ENCODE data around the gene OLFML3.
A peak's percentile ranks its signal among the peaks of the same experiment; 100 is the strongest.
"Not testable (repeated sequence)": the region's sequence is repeated elsewhere in the genome, so short reads cannot be mapped to it uniquely, and the experiment has no call there.

Gene OLFML3, protein sequence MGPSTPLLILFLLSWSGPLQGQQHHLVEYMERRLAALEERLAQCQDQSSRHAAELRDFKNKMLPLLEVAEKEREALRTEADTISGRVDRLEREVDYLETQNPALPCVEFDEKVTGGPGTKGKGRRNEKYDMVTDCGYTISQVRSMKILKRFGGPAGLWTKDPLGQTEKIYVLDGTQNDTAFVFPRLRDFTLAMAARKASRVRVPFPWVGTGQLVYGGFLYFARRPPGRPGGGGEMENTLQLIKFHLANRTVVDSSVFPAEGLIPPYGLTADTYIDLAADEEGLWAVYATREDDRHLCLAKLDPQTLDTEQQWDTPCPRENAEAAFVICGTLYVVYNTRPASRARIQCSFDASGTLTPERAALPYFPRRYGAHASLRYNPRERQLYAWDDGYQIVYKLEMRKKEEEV

DNA sequence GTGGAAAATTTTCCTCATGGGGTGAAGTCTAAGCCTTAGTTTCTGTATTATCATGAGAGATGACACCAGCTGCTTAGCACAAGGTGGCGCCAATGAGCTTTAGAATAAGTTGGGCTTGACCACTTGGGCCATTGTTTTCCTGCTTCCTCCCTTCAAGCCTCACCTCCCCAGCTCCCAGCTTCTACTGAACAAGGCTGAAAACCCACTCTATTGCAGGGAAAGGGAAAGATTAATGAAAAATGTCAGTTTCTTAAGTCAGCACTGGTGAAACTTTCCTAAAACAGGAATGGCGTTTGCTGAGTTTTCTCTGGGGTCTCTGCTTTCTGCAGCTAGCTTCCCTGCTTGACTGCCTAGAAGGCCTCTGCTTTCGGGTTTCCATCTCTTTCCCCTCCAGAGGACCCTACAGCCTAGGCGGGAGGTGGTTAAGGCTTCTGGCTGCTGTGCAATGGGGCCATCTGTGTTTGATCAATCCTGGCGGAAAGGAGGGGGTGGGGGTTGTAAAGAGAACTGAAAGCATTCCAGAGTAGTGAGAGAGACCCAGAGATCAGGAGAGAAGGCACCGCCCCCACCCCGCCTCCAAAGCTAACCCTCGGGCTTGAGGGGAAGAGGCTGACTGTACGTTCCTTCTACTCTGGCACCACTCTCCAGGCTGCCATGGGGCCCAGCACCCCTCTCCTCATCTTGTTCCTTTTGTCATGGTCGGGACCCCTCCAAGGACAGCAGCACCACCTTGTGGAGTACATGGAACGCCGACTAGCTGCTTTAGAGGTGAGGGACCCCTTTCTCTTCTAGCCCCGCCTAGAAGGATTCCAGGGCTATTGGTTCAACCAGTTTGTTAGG is at the start of gene OLFML3:
TSS of gene OLFML3 (plus strand) at position 612 of the 840 bp plus-strand sequence. CDS start at position 655, 43 bp downstream.
- DNase-seq: peak; percentile 21

DNA sequence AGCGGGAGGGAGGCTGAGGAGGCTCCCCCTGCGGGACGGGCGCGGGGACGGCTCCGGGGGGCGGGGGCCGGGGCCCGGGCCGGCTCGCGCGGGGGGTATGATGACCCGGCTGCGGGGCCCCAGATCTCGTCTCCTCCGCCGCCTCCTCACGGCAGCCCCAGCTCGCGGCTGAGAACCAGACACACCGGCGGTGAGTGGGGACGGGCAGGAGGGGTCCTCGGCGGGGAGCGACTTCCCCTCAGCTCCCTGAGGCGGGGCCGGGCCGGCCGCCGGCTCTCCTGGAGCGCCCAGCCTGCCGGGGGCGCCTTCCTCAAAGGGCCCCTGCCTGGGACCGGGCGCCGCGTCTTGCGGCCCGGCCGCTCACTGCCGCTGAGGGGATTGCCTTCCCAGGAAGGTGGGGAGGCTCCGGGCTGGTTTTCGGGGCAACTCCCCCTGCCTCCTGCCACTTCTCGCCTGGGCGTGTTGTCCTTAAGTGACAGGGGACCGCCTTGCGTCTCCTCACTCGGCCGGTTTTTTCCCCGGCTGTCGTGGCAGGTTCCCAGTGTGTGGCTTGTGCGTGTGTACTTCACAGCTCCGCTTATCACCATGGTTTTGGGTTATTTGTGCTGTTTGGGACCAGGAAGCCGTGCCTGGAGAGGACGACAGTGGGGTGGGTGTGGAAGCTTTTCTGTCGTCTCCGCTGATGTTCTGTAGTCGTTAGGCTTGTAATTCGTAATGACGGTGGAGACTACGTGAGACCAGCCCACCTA is 49.4 kb upstream of the OLFML3 start:
- DNase-seq: no peak

DNA sequence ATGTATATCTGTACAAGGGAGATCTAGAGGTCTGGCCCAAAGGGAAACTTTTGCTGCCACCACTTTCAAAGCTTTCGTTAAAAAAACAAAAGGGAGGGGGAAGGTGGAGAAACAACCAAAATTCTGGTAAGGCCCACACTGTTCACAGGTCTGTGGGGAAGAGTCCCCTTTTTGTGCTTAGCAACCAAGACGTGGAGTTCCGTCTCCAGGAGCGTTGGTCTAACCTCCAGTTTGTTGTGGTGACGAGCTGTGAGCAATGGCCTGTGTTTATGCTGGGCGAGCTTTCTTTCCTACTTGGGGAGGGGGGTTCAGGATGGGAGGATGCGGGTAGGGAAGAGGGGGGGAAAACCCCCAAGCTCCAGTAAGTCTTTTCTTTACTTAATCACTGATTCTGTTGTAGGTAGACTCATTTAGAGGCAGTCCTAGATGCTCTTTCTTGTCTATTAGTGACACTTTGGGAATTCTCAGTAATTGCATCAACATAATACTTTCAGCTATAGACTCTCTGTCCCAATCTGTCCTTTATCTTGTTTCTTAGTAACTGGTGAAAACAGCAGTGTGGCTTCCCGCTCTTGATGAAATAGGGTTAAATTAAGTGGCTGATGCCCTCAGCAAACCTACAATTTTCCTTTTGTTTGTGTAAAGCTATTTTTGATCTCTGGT is 48.6 kb upstream of the OLFML3 start:
- peak; percentile 72 for DNase-seq

DNA sequence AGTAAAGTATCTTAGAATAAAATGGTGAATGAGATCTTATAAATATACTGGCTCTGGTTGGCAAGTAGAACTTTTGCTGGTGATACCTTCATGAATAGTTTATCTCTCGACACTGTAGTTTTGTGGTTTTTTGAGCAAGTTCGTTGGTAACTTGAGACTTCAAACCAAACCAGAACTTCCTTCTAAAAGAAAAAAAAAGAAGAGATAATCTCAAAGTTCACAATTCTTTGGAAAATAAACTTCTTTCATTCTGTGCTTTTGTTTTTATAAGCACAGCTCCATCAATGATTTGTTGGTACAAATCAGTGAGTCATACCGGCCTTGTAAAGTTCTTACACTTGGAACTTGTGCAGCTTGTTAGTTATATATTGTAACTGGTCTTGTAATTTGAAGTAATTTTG is 47.8 kb upstream of the OLFML3 start:
- peak; percentile 73 for DNase-seq

DNA sequence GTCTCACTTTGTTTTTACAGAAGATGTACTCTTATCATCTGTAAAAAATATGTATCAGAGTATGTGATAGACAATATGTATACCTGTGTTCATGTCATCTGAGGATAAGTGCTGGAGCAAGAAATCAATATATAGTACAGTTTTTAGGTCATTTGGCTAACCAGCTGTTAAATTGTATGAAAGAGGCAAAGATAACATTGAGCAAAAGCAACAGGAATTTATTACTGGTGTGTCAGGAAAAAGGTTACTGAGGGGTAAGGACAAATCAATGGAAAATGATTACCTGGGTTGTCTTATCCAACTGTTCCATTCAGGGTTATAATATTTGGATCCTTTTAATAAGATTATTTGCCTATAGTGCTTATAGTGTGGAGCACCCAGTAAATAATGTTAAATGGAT is 45.3 kb upstream of the OLFML3 start:
- DNase-seq: no peak

DNA sequence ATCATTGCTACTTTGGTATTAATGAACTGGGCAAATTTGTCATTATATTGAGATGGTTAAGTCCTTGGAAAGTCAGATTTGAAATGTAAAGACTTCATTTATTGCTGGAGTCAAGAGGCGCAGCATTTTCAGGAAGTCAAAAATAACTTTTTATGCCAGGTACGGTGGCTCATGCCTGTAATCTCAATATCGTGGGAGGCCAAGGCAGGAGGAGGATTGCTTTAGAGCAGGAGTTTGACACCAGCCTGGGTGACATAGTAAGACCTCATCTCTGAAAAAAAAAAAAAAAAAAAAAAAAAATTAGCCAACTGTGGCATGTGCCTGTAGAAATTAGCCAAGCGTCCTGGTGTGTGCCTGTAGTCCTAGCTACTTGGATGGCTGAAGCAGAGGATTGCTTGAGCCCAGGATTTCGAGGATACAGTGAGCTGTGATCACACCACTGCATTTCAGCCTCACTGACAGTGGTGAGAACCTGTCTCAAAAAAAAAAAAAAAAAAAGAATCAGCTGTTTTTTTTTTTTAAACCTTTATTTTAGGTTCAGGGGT is 44.7 kb upstream of the OLFML3 start:
- no peak for DNase-seq

DNA sequence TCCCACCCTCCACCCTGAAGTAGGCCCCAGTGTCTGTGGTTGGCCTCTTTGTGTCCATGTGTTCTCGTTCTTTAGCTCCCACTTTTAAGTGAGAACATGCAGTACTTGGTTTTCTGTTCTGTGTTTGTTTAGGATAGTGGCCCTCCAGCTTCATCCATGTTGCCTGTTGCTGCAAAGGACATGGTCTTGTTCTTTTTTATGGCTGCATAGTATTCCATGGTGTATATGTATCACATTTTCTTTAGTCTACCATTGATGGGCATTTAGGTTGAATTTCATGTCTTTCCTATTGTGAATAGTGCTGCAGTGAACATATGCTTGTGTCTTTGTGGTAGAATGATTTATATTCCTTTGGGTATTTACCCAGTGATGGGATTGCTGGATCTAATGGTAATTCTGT is 44.1 kb upstream of the OLFML3 start:
- DNase-seq: no peak

DNA sequence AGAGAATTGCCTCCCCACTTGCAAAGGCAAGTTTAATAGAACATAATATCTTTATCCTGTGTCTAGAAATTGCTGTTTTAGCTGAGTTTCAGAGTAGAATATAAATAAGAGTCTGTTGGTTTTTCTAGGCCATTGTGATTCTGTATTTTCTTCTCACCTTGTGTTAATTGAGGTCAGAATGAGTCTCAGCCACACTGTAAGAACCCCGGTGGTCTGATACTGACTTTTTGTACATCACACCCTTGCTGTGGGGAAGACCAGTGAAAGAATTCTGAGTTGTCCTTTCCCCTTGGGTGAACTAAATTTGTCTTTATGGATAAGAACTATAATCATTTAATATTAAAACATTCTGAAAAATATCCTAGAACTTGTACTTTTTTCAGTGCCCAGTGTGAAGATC is 43.3 kb upstream of the OLFML3 start:
- no peak for DNase-seq

DNA sequence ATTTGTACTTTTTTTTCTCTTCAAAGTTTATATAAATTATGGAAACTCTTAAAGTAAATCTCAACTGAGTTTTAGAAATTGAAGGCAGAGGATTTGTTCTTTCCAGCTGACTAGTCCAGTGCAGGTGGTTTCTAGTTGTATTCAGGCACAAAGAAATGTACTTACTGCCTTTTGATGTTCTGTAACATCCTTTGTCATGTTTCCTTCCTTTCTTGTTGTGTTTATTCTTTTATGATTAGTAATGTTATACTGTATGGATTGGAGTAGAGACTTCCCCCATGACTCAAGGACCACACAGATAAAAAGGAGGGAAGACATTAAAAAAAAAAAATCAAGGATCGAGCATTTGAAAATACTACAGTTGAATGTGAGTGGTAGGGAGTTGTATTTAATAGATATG is 42.1 kb upstream of the OLFML3 start:
- no peak for DNase-seq

DNA sequence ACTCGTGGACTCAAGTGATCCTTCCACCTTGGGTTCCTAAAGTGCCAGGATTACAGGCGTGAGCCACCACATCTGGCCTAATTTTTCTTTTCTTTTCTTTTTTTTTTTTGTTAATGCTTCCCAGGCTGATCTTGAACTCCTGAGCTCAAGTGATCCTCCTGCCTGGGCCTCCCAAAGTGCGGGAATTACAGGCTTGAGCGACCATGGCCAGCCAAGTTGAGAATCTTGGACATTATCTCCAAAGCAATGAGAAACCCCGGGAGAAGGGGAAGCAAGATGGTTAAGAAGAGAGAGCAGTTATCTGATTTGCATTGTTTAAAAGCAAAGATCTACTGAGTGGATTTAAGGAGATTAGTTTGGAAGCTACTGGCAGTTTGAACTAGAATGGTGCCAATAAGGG is 41.1 kb upstream of the OLFML3 start:
- DNase-seq: no peak

DNA sequence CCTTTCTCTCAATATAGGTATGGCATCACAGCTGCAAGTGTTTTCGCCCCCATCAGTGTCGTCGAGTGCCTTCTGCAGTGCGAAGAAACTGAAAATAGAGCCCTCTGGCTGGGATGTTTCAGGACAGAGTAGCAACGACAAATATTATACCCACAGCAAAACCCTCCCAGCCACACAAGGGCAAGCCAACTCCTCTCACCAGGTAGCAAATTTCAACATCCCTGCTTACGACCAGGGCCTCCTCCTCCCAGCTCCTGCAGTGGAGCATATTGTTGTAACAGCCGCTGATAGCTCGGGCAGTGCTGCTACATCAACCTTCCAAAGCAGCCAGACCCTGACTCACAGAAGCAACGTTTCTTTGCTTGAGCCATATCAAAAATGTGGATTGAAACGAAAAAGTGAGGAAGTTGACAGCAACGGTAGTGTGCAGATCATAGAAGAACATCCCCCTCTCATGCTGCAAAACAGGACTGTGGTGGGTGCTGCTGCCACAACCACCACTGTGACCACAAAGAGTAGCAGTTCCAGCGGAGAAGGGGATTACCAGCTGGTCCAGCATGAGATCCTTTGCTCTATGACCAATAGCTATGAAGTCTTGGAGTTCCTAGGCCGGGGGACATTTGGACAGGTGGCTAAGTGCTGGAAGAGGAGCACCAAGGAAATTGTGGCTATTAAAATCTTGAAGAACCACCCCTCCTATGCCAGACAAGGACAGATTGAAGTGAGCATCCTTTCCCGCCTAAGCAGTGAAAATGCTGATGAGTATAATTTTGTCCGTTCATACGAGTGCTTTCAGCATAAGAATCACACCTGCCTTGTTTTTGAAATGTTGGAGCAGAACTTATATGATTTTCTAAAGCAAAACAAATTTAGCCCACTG is 38.7 kb upstream of the OLFML3 start:
- peak; percentile 65 for DNase-seq

DNA sequence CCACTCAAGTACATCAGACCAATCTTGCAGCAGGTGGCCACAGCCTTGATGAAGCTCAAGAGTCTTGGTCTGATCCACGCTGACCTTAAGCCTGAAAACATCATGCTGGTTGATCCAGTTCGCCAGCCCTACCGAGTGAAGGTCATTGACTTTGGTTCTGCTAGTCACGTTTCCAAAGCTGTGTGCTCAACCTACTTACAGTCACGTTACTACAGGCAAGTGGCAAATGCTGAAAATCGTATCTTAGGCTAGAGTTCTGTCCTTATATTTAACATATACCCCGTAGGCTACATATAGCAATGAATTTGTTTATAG is 38.1 kb upstream of the OLFML3 start:
- no peak for DNase-seq

DNA sequence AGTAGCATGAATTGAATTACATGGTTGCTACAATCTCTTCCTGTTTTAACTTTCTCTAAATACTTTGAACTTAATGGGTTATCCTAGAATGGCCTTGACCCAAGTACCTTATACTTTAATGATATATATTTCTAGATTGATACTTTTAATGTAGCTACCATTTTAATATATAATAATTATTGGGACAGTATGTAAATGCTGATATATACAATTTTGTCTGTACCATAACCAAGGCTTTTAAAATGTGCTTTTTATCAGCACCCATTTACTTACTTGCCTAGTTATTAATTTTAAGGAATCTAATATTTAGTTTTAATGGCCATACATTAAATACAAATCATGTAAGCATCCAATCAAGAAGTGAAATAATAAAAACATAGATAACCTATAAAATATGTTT is 36.7 kb upstream of the OLFML3 start:
- no peak for DNase-seq

DNA sequence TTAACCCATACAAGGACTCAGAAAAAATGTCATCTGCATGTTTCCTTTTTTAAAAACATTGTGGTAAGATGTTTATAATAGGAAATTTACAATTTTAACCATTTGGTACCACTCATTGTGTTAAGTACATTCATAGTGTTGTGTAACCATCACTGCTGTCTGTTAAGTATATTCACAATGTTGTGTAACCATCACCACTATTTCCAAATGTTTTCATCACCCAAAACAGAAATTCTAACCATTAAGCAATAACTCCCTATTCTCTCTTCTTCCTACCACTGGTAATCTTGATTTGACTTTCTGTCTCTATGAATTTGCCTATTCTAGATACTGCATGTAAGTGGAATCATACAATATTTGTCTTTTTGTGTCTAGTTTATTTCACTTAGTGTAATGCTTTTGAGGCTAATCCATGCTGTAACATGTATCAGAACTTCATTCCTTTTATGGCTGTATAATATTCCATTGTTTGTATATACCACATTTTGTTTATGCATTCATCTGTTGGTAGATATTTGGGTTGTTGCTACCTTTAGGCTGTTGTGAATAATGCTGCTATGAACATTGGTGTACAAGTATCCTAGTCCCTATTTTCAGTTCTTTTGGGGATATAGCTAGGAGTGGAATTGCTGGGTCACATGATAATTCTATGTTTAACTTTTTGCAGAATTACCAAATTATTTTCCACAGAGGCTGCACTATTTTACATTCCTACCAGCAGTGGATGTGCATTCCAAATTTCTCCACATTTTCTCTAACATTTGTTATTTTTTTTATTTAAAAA is 36.1 kb upstream of the OLFML3 start:
- DNase-seq: peak; percentile 85

DNA sequence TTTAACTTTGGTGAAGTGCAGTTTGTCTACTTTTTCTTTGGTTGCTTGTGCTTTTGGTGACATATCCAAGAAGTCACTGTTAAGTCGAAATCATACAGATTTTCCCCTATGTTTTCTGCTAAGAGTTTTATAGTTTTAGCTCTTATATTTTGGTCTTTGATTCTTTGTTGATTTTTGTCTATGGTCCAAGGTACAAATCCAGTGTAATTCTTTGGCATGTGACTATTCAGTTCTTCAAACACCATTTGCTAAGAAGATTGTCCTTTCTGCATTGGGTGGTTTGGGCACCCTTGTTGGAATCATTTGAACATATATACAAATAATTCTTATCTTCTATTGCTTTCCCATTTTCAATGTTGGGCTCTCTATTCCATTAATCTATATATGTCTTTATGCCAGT is 33.9 kb upstream of the OLFML3 start:
- DNase-seq: no peak

DNA sequence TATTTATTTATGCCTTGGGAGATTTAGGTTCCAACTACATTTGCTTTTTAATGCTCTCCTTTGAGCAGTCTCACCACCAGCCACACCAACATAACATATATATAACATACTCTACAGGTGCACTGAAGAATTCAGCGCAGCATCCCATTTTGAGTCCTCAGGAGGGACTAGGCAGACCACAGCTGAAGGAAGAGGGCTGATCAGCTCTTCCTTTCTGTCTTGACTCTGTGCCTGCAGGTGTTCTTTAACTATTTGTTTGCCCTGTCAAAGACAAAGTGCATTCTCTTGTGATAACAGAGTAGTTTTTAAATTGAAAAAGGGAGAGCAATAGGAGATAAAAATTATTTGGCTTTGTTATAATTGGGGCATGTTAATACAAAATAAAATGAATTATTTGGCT is 33.2 kb upstream of the OLFML3 start:
- no peak for DNase-seq

DNA sequence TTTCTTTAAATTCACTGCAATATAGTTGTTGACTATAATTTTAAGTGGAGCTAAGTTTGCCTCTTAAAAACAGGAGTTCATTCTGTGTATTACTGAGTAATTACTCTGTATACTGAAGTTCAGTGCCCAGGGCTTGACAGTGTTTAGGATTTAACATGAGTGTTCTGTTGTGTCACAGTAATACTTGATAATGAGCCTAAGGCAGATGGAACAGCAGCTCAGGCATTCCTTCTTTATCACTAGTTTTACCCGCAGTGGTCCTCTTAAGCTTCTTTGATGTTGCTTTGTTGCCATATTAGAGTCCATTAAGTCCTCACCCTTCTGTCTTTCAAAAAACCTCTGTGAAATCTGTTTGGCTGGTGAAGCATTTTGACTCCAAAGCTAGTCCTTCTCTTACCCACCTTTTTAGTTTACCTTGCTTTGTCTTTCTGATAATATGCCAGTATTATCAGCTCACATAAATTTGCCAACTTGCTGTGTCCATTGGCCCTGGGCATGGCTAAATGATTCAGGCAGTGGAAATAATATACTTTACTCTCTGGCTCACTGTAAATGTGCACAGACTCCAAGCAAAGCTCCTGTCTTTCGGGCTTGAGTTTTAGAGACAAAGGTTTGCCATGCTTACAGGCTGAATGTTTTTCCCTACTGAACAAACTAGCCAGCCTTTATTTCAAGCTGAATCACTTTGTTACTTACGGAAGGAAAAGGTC is 32.4 kb upstream of the OLFML3 start:
- no peak for DNase-seq

DNA sequence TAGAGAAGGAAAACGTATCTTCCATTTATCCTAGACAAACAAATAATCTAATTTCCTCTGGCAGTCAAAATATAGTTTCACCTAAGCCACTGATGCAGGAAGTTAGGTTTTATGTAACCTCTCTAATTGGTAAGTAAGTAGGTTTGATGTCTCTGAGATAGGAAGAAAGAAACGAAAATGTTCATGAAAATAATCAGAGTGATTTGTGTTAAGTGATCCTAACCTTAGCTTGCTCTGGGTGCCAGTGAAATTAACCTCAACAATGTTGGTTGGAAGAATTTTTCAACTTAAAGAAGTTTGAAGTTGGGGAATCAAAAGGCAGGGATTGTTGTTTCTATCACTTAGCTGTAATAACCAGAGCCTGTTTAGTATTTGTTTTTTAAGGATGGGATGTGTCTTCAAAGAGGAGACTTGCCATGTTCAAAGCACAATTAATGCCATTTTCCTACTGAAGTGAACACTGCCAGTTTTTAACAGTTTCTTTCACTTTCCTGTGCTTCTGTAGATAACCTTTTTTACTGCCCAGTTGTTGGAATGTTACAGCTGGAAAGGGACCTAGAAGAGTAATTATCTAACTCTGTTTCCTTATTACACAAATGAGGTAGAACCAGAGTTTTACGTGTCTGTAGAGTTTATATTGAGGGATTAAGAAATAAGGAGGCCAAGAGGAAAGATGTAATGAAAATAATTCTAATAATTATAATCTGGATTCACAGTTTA is 31.7 kb upstream of the OLFML3 start:
- no peak for DNase-seq

DNA sequence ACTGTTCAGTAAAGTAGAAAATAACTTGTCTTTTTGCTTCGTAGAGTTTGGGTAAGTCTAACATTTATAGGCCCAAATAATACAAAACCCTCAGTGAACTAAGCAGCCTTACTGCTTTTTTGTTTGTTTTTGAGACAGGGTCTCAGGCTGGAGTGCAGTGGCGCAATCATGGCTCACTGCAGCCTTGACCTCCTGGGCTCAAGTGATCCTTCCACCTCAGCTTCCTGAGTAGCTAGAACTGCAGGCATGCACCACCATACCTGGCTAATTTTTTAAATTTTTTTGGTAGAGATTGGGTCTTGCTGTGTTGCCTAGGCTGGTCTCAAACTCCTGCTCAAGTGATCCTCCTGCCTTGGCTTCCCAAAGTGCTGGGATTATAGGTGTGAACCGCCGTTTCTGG is 31.1 kb upstream of the OLFML3 start:
- not testable (repeated sequence) for DNase-seq

DNA sequence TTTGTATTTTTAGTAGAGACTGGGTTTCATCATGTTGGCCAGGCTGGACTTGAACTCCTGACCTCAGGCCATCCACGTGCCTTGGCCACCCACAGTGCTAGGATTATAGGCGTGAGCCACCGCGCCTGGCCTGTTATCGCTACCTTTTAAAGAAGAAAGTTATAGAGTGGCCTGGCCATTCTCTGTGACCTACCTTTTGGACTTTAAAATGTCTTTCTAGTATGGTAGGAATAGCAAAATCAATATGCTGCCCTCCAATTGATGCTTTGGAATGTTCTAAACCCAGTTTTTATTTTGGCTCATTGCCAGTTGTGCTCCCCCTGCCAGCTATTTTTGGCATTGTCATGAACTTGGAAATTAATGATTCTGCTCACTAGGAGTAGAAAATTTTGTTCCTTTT is 30.3 kb upstream of the OLFML3 start:
- DNase-seq: no peak

Measured in GF-D8 (cell line).